Liver (tissue), 9 donors: ENCODE results near the gene BDKRB2. TPM values are rescaled to one million over a fixed set of nuclear protein-coding genes. Genes with fewer than 3 reads are reported as not detected.

Experiments used
- DNase-seq: peaks from one replicate; pipeline ENCODE4 v3.0.0-alpha.2; 2017; ENCODE audit warnings: low spot score
- H3K27ac ChIP-seq, 2 donors: one replicate each; pipeline ENCODE4 v1.7.0; 2013; ENCODE audit warnings: inconsistent platforms in 2 of 2, low read length in 2 of 2, control low read depth in 1 of 2, low read depth in 1 of 2, mild to moderate bottlenecking in 1 of 2
- H3K27me3 ChIP-seq, 4 donors: one replicate each; pipeline versions ENCODE4 v1.6.1 to v1.7.0; 2013; ENCODE audit warnings: low read length in 3 of 4, inconsistent platforms in 1 of 4, mild to moderate bottlenecking in 1 of 4, moderate library complexity in 1 of 4; ENCODE audit not compliant: control insufficient read depth in 4 of 4, insufficient read depth in 4 of 4
- H3K36me3 ChIP-seq, 4 donors: one replicate each; pipeline versions ENCODE4 v1.6.1 to v1.7.0; 2013; ENCODE audit warnings: low read length in 3 of 4, mild to moderate bottlenecking in 3 of 4, low read depth in 1 of 4, moderate library complexity in 1 of 4; ENCODE audit not compliant: control insufficient read depth in 4 of 4, insufficient read depth in 3 of 4
- H3K4me1 ChIP-seq, 4 donors: one replicate each; pipeline versions ENCODE4 v1.6.1 to v1.7.0; 2013; ENCODE audit warnings: low read length in 3 of 4, mild to moderate bottlenecking in 3 of 4, moderate library complexity in 1 of 4; ENCODE audit not compliant: control insufficient read depth in 4 of 4, insufficient read depth in 4 of 4
- H3K4me3 ChIP-seq, 3 donors: one replicate each; pipeline versions ENCODE4 v1.6.1 to v1.7.0; 2013; ENCODE audit warnings: low read length in 3 of 3, control low read depth in 1 of 3, low read depth in 1 of 3, mild to moderate bottlenecking in 1 of 3
- H3K9ac ChIP-seq, 2 donors: one replicate each; pipeline ENCODE4 v1.7.0; 2013; ENCODE audit warnings: low read length in 2 of 2, mild to moderate bottlenecking in 2 of 2, moderate library complexity in 2 of 2, control low read depth in 1 of 2, low read depth in 1 of 2
- H3K9me3 ChIP-seq, 4 donors: one replicate each; pipeline versions ENCODE4 v1.6.1 to v1.7.0; 2013; ENCODE audit warnings: low read length in 3 of 4; ENCODE audit not compliant: control insufficient read depth in 4 of 4
- FOXA1 ChIP-seq: IDR thresholded peaks from 2 replicates; pipeline ENCODE4 v1.6.1; 2016; ENCODE audit warnings: antibody characterized with exemption
- FOXA2 ChIP-seq: IDR thresholded peaks from 2 replicates; pipeline ENCODE4 v1.6.1; 2016; ENCODE audit warnings: antibody characterized with exemption
- GABPA ChIP-seq, 2 donors: IDR thresholded peaks in 1 of 2; conservative IDR thresholded peaks in 1 of 2; 2 replicates each; pipeline ENCODE4 v1.6.1; 2016; ENCODE audit warnings: antibody characterized with exemption in 2 of 2, mild to moderate bottlenecking in 1 of 2, moderate library complexity in 1 of 2
- HNF4A ChIP-seq, 2 donors: conservative IDR thresholded peaks; 2 replicates each; pipeline ENCODE4 v1.6.1; 2016; ENCODE audit warnings: antibody characterized with exemption in 2 of 2, mild to moderate bottlenecking in 2 of 2
- JUND ChIP-seq, 2 donors: IDR thresholded peaks; 2 replicates each; pipeline ENCODE4 v1.6.1; 2016; ENCODE audit warnings: antibody characterized with exemption in 2 of 2
- RAD21 ChIP-seq, 2 donors: IDR thresholded peaks; 2 replicates each; pipeline ENCODE4 v1.6.1; 2016; ENCODE audit warnings: antibody characterized with exemption in 2 of 2, mild to moderate bottlenecking in 2 of 2
- RXRA ChIP-seq, 2 donors: IDR thresholded peaks; 2 replicates each; pipeline ENCODE4 v1.6.1; 2017 to 2018; ENCODE audit warnings: antibody characterized with exemption in 2 of 2, mild to moderate bottlenecking in 1 of 2
- SP1 ChIP-seq: IDR thresholded peaks from 2 replicates; pipeline ENCODE4 v1.6.1; 2018; ENCODE audit warnings: antibody characterized with exemption, mild to moderate bottlenecking
- TAF1 ChIP-seq: conservative IDR thresholded peaks from 2 replicates; pipeline ENCODE4 v1.6.1; 2016; ENCODE audit warnings: antibody characterized with exemption, mild to moderate bottlenecking
- YY1 ChIP-seq: IDR thresholded peaks from 2 replicates; pipeline ENCODE4 v1.6.1; 2016; ENCODE audit warnings: antibody characterized with exemption, mild to moderate bottlenecking
- WGBS: extraction: QIAGEN DNeasy Blood & Tissue Kit; methylation state at CpG from one replicate; pipeline ENCODE4 v1.1.7; 2013; 5-methylcytosine and 5-hydroxymethylcytosine counted together
- polyA plus RNA-seq, 2 donors: library from polyadenylated mRNA; stranded (reverse) in 1 of 2; unstranded in 1 of 2; fragments of 200-250 nt in 1 of 2; fragments of >200 nt in 1 of 2; fragmentation: Nextera tagmentation in 1 of 2; extraction: Ambion mirVana in 1 of 2; gene quantifications; one replicate each; pipeline versions ENCODE4 v1.2.1 to v1.2.3, GENCODE V29; 2013 to 2015
- total RNA-seq, 2 donors: library from RNA; depleted of rRNA; stranded (reverse); fragments of >200 nt; gene quantifications; one replicate each; pipeline ENCODE4 v1.2.3, GENCODE V29; 2014
- TF ChIP-seq, protein P1 (sequence below): IDR thresholded peaks from 2 replicates; pipeline ENCODE4 v1.6.1; 2016; ENCODE audit warnings: antibody characterized with exemption
- TF ChIP-seq, protein P2 (sequence below): IDR thresholded peaks from 2 replicates; pipeline ENCODE4 v1.6.1; 2016; ENCODE audit warnings: antibody characterized with exemption, mild to moderate bottlenecking
- TF ChIP-seq, protein P3 (sequence below): IDR thresholded peaks from 2 replicates; pipeline ENCODE4 v1.6.1; 2016; ENCODE audit warnings: antibody characterized with exemption
- TF ChIP-seq, protein P4 (sequence below): fragments of 150-350 bp; IDR thresholded peaks from 2 replicates; pipeline ENCODE4 v1.5.1; 2017; ENCODE audit warnings: improper control_type of control experiment, low read depth, low read length; ENCODE audit not compliant: missing input control
- donor health status: healthy.
- donor health status: healthy.
- donor health status: healthy.
- donor health status: healthy.
- donor health status: healthy.

The BDKRB2 gene
- total and polyA plus RNA-seq, 4 donors: 0.10 to 0.25 (median 0.17) TPM

DNA sequence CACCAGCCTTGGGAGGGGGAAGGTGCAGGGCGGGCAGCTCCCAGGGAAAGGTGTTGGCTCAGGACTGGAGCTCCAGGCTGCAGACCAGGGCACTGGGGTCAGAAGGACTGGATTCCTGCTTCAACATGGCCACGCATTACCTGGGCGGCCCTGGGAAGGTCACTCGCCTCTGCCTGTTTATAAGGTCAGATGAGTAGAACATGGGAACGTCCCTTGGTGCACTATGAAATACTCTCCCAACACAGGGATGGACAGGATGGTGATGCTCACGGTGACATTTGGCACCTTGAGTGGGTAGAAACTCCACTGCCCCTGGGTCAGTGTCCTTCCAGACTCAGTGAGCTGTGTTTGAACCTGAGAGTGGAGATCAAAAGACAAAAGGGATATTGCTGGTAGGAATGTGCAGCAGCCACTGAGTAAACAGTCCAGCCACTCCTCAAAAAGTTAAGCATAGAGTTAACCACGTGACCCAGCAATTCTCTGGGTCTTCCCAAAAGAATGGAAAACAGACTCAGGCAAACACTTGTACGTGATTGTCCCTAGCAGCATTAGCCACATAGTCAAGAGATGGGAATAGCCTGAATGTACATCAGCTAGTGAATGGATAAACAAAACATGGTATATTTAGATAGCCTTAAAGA, 9.1 kb upstream of the BDKRB2 start:
- Histone ChIP-seq H3K9ac (no peak overlapping the region), H3K4me3 (no peak overlapping the region), H3K27me3 (no peaks in the 10 kb centered on the region), H3K27ac (peak overlapping the region in 1 of 2 donors; percentile 20), H3K4me1 (peaks cover 0 to 6% (median 4%) of the 10 kb centered on the region in 4 donors), H3K36me3 (no peaks in the 10 kb centered on the region), H3K9me3 (no peaks in the 10 kb centered on the region)
- DNase-seq: no peak
- 44% methylated on average over 8 of the region's 8 CpGs for WGBS
- TF ChIP-seq HNF4A (conservative IDR thresholded peaks at IDR 0.05) (peak in 1 of 2 donors; percentile 14), GABPA (IDR thresholded peaks at IDR 0.05 in 1 of 2, conservative IDR thresholded peaks at IDR 0.05 in 1 of 2) (no peak), RXRA (IDR thresholded peaks at IDR 0.05) (peak; percentile 6 to 41), YY1 (no peak), SP1 (peak; percentile 8)

DNA sequence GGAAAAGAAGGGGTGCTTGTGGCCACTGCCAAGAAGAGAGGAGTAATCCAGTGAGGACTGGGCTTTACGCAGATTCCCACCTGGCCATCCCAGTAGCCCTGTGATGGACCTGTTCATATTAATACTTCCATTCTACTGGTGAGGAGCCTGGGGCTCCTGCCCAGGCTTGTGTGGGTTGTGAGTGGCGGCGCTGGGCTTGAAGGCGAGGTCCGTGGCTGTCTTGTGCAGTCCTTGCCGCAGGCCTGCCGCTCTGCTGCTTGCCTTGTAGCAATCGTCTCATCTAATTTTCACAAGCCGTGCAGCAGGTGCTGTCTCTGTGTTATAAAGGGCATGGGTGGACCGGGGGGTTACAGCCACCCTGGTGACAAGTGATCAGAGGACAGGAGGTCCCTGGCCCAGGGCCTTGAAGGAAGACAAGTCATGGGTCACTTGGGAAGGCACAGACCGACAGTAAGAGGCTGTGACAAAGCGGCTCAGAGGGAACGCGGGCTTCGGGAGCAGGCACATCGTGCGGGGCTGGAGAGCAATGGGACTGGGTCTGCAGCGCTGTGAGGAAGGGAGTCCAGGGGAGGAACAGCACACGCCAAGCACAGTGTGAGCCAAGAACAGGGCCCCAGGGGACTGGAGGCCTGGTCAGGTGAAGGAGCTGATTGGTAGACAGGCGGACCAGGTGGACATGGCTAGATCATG, 7.3 kb upstream of the BDKRB2 start:
- H3K27me3 ChIP-seq: no peaks in the 10 kb centered on the region
- WGBS: 97% methylated on average over 20 of the region's 20 CpGs

More for the DNA sequence above, 7.3 kb upstream of the BDKRB2 start:
- no peak overlapping the region for H3K9ac ChIP-seq
- TF ChIP-seq, protein P1, sequence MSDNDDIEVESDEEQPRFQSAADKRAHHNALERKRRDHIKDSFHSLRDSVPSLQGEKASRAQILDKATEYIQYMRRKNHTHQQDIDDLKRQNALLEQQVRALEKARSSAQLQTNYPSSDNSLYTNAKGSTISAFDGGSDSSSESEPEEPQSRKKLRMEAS: no peak
- TF ChIP-seq JUND (IDR thresholded peaks at IDR 0.05): no peak
- no peak for TF ChIP-seq RXRA (IDR thresholded peaks at IDR 0.05)
- no peak for TF ChIP-seq FOXA2
- TF ChIP-seq, protein P2, sequence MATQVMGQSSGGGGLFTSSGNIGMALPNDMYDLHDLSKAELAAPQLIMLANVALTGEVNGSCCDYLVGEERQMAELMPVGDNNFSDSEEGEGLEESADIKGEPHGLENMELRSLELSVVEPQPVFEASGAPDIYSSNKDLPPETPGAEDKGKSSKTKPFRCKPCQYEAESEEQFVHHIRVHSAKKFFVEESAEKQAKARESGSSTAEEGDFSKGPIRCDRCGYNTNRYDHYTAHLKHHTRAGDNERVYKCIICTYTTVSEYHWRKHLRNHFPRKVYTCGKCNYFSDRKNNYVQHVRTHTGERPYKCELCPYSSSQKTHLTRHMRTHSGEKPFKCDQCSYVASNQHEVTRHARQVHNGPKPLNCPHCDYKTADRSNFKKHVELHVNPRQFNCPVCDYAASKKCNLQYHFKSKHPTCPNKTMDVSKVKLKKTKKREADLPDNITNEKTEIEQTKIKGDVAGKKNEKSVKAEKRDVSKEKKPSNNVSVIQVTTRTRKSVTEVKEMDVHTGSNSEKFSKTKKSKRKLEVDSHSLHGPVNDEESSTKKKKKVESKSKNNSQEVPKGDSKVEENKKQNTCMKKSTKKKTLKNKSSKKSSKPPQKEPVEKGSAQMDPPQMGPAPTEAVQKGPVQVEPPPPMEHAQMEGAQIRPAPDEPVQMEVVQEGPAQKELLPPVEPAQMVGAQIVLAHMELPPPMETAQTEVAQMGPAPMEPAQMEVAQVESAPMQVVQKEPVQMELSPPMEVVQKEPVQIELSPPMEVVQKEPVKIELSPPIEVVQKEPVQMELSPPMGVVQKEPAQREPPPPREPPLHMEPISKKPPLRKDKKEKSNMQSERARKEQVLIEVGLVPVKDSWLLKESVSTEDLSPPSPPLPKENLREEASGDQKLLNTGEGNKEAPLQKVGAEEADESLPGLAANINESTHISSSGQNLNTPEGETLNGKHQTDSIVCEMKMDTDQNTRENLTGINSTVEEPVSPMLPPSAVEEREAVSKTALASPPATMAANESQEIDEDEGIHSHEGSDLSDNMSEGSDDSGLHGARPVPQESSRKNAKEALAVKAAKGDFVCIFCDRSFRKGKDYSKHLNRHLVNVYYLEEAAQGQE: no peak
- TF ChIP-seq, protein P3, sequence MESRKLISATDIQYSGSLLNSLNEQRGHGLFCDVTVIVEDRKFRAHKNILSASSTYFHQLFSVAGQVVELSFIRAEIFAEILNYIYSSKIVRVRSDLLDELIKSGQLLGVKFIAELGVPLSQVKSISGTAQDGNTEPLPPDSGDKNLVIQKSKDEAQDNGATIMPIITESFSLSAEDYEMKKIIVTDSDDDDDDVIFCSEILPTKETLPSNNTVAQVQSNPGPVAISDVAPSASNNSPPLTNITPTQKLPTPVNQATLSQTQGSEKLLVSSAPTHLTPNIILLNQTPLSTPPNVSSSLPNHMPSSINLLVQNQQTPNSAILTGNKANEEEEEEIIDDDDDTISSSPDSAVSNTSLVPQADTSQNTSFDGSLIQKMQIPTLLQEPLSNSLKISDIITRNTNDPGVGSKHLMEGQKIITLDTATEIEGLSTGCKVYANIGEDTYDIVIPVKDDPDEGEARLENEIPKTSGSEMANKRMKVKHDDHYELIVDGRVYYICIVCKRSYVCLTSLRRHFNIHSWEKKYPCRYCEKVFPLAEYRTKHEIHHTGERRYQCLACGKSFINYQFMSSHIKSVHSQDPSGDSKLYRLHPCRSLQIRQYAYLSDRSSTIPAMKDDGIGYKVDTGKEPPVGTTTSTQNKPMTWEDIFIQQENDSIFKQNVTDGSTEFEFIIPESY: no peak
- TF ChIP-seq GABPA (IDR thresholded peaks at IDR 0.05 in 1 of 2, conservative IDR thresholded peaks at IDR 0.05 in 1 of 2): no peak
- TF ChIP-seq, protein P4, sequence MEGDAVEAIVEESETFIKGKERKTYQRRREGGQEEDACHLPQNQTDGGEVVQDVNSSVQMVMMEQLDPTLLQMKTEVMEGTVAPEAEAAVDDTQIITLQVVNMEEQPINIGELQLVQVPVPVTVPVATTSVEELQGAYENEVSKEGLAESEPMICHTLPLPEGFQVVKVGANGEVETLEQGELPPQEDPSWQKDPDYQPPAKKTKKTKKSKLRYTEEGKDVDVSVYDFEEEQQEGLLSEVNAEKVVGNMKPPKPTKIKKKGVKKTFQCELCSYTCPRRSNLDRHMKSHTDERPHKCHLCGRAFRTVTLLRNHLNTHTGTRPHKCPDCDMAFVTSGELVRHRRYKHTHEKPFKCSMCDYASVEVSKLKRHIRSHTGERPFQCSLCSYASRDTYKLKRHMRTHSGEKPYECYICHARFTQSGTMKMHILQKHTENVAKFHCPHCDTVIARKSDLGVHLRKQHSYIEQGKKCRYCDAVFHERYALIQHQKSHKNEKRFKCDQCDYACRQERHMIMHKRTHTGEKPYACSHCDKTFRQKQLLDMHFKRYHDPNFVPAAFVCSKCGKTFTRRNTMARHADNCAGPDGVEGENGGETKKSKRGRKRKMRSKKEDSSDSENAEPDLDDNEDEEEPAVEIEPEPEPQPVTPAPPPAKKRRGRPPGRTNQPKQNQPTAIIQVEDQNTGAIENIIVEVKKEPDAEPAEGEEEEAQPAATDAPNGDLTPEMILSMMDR: no peak
- TF ChIP-seq FOXA1: no peak
- no peak for TF ChIP-seq RAD21 (IDR thresholded peaks at IDR 0.05)
- TF ChIP-seq HNF4A (conservative IDR thresholded peaks at IDR 0.05): no peak
- no peak for TF ChIP-seq TAF1
- DNase-seq: no peak
- no peaks in the 10 kb centered on the region for H3K36me3 ChIP-seq
- H3K9me3 ChIP-seq: no peaks in the 10 kb centered on the region
- no peak overlapping the region for H3K27ac ChIP-seq
- peaks cover 3 to 14% (median 8%) of the 10 kb centered on the region in 4 donors for H3K4me1 ChIP-seq
- no peak overlapping the region for H3K4me3 ChIP-seq
